Lung (tissue), 12 donors: Measurements from ENCODE around the gene ARHGAP27. TPM values are rescaled to one million over a fixed set of nuclear protein-coding genes. Genes with fewer than 3 reads are reported as not detected.
A peak's percentile ranks its signal among the peaks of the same experiment; 100 is the strongest.
"Not testable (repeated sequence)": the region's sequence is repeated elsewhere in the genome, so short reads cannot be mapped to it uniquely, and the experiment has no call there.

Source experiments
- ATAC-seq: fragments of 200-7000 bp; cut with Tn5 transposase; one replicate; pipeline ENCODE4 v1.9.1; 2020; ENCODE audit warnings: moderate number of reproducible peaks; ENCODE audit not compliant: insufficient read depth, low FRiP score
- DNase-seq, 3 donors: peaks; one replicate each; pipeline ENCODE4 v3.0.0-alpha.2; 2013 to 2017
- H3K27ac ChIP-seq, 2 donors: one replicate each; pipeline ENCODE4 v1.5.1; 2013; ENCODE audit warnings: mild to moderate bottlenecking in 2 of 2, moderate library complexity in 2 of 2, control low read depth in 1 of 2, inconsistent platforms in 1 of 2, low read depth in 1 of 2, low read length in 1 of 2
- H3K27me3 ChIP-seq, 3 donors: one replicate each; pipeline ENCODE4 v1.5.1; 2013; ENCODE audit warnings: low read length in 2 of 3; ENCODE audit not compliant: control insufficient read depth in 3 of 3, insufficient read depth in 3 of 3
- H3K36me3 ChIP-seq, 4 donors: one replicate each; pipeline ENCODE4 v1.5.1; 2013; ENCODE audit warnings: low read length in 4 of 4, mild to moderate bottlenecking in 1 of 4, moderate library complexity in 1 of 4; ENCODE audit not compliant: control insufficient read depth in 4 of 4, insufficient read depth in 4 of 4
- H3K4me1 ChIP-seq, 5 donors: one replicate each; pipeline ENCODE4 v1.5.1; 2013; ENCODE audit warnings: low read length in 5 of 5, mild to moderate bottlenecking in 2 of 5, moderate library complexity in 1 of 5; ENCODE audit not compliant: control insufficient read depth in 5 of 5, insufficient read depth in 5 of 5
- H3K4me3 ChIP-seq: one replicate; pipeline ENCODE4 v1.5.1; 2013; ENCODE audit warnings: mild to moderate bottlenecking, control low read depth, moderate library complexity
- H3K9ac ChIP-seq, 2 donors: one replicate each; pipeline ENCODE4 v1.5.1; 2013; ENCODE audit warnings: low read length in 2 of 2, control low read depth in 1 of 2; ENCODE audit not compliant: insufficient read depth in 1 of 2
- H3K9me3 ChIP-seq, 4 donors: one replicate each; pipeline ENCODE4 v1.5.1; 2013; ENCODE audit warnings: low read length in 3 of 4, mild to moderate bottlenecking in 1 of 4, moderate library complexity in 1 of 4; ENCODE audit not compliant: control insufficient read depth in 4 of 4, insufficient read depth in 3 of 4
- WGBS, 2 donors: extraction: QIAGEN DNeasy Blood & Tissue Kit; methylation state at CpG; one replicate each; pipeline ENCODE4 v1.1.7; 2013; 5-methylcytosine and 5-hydroxymethylcytosine counted together
- polyA plus RNA-seq, 2 donors: library from polyadenylated mRNA; stranded (reverse); fragments of 200-250 nt; gene quantifications; one replicate each; pipeline ENCODE4 v1.2.1, GENCODE V29; 2013
- total RNA-seq, 2 donors: library from RNA; depleted of rRNA in 1 of 2; stranded (reverse); fragments of >200 nt in 1 of 2; gene quantifications; one replicate each; pipeline ENCODE4 v1.2.1, GENCODE V29; 2014 to 2021
- TF ChIP-seq, protein P1 (sequence below): IDR thresholded peaks from 2 replicates; pipeline ENCODE4 v1.5.1; 2012; ENCODE audit warnings: mild to moderate bottlenecking; ENCODE audit errors: control extremely low read depth, extremely low read depth
- donor health status: control.
- donor health status: control.
- donor health status: Bipolar disorder and iron deficiency.
- donor health status: healthy.
- donor health status: DM: yes; HTN: yes; CAD: no.

Gene ARHGAP27
- total and polyA plus RNA-seq, 4 donors: 42.4 to 85.8 (median 61.8) TPM

GRCh38 chr17:45345554-45346215 lies 87.0 kb downstream of the ARHGAP27 start:
- peaks cover 0 to 37% (median 9%) of the 10 kb centered on the region in 5 donors for H3K4me1 ChIP-seq
- TF ChIP-seq, protein P1, sequence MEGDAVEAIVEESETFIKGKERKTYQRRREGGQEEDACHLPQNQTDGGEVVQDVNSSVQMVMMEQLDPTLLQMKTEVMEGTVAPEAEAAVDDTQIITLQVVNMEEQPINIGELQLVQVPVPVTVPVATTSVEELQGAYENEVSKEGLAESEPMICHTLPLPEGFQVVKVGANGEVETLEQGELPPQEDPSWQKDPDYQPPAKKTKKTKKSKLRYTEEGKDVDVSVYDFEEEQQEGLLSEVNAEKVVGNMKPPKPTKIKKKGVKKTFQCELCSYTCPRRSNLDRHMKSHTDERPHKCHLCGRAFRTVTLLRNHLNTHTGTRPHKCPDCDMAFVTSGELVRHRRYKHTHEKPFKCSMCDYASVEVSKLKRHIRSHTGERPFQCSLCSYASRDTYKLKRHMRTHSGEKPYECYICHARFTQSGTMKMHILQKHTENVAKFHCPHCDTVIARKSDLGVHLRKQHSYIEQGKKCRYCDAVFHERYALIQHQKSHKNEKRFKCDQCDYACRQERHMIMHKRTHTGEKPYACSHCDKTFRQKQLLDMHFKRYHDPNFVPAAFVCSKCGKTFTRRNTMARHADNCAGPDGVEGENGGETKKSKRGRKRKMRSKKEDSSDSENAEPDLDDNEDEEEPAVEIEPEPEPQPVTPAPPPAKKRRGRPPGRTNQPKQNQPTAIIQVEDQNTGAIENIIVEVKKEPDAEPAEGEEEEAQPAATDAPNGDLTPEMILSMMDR: no peak
- ATAC-seq (peak; percentile 42), DNase-seq (peak; percentile 77 to 97 (median 97))
- no peaks in the 10 kb centered on the region for H3K36me3 ChIP-seq
- no peak overlapping the region for H3K4me3 ChIP-seq
- no peak overlapping the region for H3K27ac ChIP-seq
- no peak overlapping the region for H3K9ac ChIP-seq
- WGBS, 2 donors: 10 to 16% methylated on average over 3 of the region's 3 CpGs
- H3K9me3 ChIP-seq: no peaks in the 10 kb centered on the region
- no peaks in the 10 kb centered on the region for H3K27me3 ChIP-seq

DNA sequence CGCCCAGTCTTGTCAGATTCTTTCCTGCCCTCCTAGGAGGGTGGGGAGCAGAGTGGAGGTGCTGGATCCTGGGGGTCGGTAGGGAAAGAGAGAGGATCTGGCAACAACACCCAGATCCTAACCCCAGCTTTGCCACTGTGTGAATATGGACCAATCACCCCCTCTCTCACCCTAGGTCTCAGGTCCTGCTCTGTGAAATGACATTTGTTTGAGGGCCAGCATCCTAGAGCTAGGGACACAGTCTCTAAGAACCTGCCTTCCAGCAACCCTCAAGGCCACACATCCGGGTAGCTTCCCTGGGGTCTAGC lies 87.5 kb downstream of the ARHGAP27 start:
- Histone ChIP-seq H3K27ac (peak overlapping the region in 1 of 2 donors; percentile 76), H3K36me3 (no peaks in the 10 kb centered on the region), H3K27me3 (no peaks in the 10 kb centered on the region), H3K9ac (no peak overlapping the region), H3K4me1 (peaks cover 0 to 37% (median 9%) of the 10 kb centered on the region in 5 donors), H3K4me3 (no peak overlapping the region), H3K9me3 (no peaks in the 10 kb centered on the region)
- no peak for ATAC-seq
- 65 to 68% methylated on average over 3 of the region's 3 CpGs for WGBS, 2 donors
- DNase-seq: no peak
- TF ChIP-seq, protein P1: no peak

DNA sequence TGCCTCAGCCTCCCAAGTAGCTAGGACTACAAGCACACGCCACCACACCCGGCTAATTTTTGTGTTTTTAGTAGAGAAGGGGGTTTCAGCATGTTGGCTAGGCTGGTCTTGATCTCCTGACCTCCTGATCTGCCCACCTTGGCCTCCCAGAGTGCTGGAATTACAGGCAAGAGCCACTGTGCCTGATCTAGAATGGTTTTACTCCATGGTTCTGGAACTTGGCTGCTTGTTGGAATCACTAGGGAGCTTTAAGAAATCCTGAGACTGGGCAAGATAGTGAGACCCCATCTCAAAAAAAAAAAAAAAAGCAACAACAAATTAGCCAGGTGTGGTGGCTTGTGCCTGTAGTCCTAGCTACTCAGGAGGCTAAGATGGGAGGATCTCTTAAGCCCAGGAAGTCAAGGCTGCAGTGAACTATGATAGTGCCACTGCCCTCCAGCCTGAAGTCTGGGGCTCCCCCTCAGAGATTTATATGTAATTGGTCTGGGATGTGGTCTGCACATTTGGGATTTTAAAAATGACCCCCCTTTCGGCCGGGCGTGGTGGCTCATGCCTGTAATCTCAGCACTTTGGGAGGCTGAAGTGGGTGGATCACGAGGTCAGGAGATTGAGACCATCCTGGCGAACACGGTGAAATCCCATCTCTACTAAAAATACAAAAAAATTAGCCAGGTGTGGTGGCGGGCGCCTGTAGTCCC lies 88.6 kb downstream of the ARHGAP27 start:
- peaks cover 0 to 37% (median 9%) of the 10 kb centered on the region in 5 donors for H3K4me1 ChIP-seq
- not testable (repeated sequence) for H3K9me3 ChIP-seq, H3K9ac ChIP-seq, H3K36me3 ChIP-seq, DNase-seq, H3K27ac ChIP-seq, H3K4me3 ChIP-seq, H3K27me3 ChIP-seq, ATAC-seq
- 91 to 97% methylated on average over 10 of the region's 10 CpGs for WGBS, 2 donors

Other genes with a start within 250 kb of the ARHGAP27 start
- 10 to 100 TPM; 25.0 to 83.7 TPM for gene FMNL1, start 211.0 kb downstream of the ARHGAP27 start, total RNA-seq
- gene FMNL1, start 211.0 kb downstream of the ARHGAP27 start, polyA plus RNA-seq: 100 to 1,000 TPM in 1 of 2 donors, 10 to 100 TPM in 1; 29.5 to 135 TPM
- under 1 TPM in 1 of 2 donors, not detected in 1; 0.21 TPM for gene SPATA32, start 170.8 kb downstream of the ARHGAP27 start, total RNA-seq
- gene SPATA32, start 170.8 kb downstream of the ARHGAP27 start, polyA plus RNA-seq: under 1 TPM; 0.08 to 0.40 TPM
- 10 to 100 TPM in 1 of 2 donors, 1 to 10 TPM in 1; 5.9 to 13.5 TPM for gene MAP3K14, start 115.8 kb downstream of the ARHGAP27 start, total RNA-seq
- gene MAP3K14, start 115.8 kb downstream of the ARHGAP27 start, polyA plus RNA-seq: 1 to 10 TPM; 6.4 to 9.2 TPM
- gene PLEKHM1, start 57.9 kb upstream of the ARHGAP27 start, total RNA-seq: 10 to 100 TPM; 23.0 to 82.2 TPM
- 10 to 100 TPM; 21.0 to 25.8 TPM for gene PLEKHM1, start 57.9 kb upstream of the ARHGAP27 start, polyA plus RNA-seq